ENCODE results near the gene GTF2A1L. TPM values are rescaled to one million over a fixed set of nuclear protein-coding genes. Genes with fewer than 3 reads are reported as not detected.

The GTF2A1L gene
- total and polyA plus RNA-seq, 2 experiments from 2014 or later, result 0.65 to 0.94 TPM

DNA sequence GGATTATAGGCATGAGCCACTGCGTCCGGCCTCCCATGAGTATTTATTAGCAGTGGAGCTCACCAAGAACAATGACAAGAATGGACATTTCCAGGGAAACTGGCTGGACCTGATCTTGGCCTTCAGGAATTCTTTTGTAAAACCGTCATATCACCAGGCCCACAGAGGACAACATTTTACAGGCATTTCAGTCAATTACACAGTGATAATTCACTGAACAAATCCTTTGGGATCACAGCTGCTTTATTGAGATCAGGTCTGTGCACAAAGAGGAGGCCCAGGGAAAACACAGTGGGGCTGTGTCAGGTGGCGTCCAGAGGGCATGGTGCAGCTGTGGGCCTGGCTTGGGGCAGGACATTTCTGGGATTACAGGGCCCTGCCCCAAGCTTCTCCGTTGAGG, 30.1 kb upstream of the GTF2A1L start:
- peaks cover 21% of the 10 kb centered on the region for H3K4me1 Mint-ChIP-seq
- H3K4me1 ChIP-seq (ENCODE audit: insufficient read depth), result peaks cover 7% of the 10 kb centered on the region; the same call in 1 of the 2 replicates
- no peak overlapping the region for H3K27ac ChIP-seq (ENCODE audit: low read depth)
- no peaks in the 10 kb centered on the region for H3K9me3 Mint-ChIP-seq
- H3K27ac Mint-ChIP-seq, result no peak overlapping the region
- H3K36me3 ChIP-seq (ENCODE audit: insufficient read depth), result no peaks in the 10 kb centered on the region
- TF ChIP-seq POLR2AphosphoS5 (IDR thresholded peaks at IDR 0.05; ENCODE audit: low read depth) (no peak), STAT1 (IDR thresholded peaks at IDR 0.05; ENCODE audit: unreplicated experiment) (no peak)
- no peaks in the 10 kb centered on the region for H3K27me3 Mint-ChIP-seq (ENCODE audit: insufficient read depth, low read depth, poor library complexity)
- no peaks in the 10 kb centered on the region for H3K9me2 ChIP-seq (ENCODE audit: insufficient read depth)
- no peak overlapping the region for H3K4me3 ChIP-seq
- H3K4me2 ChIP-seq, result no peak overlapping the region
- no peaks in the 10 kb centered on the region for H3K27me3 ChIP-seq (ENCODE audit: insufficient read depth)
- H3K79me2 ChIP-seq (replicated peaks; ENCODE audit: insufficient read depth), result no peaks in the 10 kb centered on the region
- H3F3A ChIP-seq (replicated peaks; ENCODE audit: low read depth), result no peaks in the 10 kb centered on the region
- DNase-seq (ENCODE audit: low spot score), result no peak
- no peaks in the 10 kb centered on the region for H4K20me1 ChIP-seq (replicated peaks; ENCODE audit: insufficient read depth)
- no peak overlapping the region for H2AFZ ChIP-seq
- no peak for ATAC-seq
- peaks cover 5% of the 10 kb centered on the region; the same call in 2 of the 3 replicates for H3K36me3 Mint-ChIP-seq (ENCODE audit: low read depth)
- no peak overlapping the region for H3K4me3 Mint-ChIP-seq

DNA sequence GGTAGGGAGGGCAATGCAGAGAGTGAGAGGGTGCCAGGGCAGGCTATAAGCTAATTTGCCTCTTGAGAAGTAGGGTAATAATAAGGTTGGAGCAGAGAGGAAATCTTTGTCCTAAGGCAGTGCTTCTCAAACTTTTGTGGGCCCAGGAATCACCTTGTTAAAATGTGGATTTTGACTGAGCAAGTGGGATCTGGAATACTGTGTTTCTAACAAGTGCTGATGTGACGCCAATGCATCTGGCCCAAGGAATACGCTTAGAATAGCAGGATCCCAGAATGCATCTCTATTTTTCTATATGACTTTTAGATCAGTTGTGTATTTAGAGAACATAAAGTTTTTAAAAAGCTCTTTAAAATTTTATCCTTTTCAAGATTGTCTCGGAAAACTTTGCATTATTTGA, 29.7 kb upstream of the GTF2A1L start:
- Histone ChIP-seq H3K4me1 (ENCODE audit: insufficient read depth) (peaks cover 7% of the 10 kb centered on the region; the same call in 1 of the 2 replicates), H3K4me3 (no peak overlapping the region), H3F3A (replicated peaks; ENCODE audit: low read depth) (no peaks in the 10 kb centered on the region), H3K9me2 (ENCODE audit: insufficient read depth) (no peaks in the 10 kb centered on the region), H2AFZ (no peak overlapping the region), H3K4me2 (no peak overlapping the region), H4K20me1 (replicated peaks; ENCODE audit: insufficient read depth) (no peaks in the 10 kb centered on the region), H3K27me3 (ENCODE audit: insufficient read depth) (no peaks in the 10 kb centered on the region), H3K27ac (ENCODE audit: low read depth) (no peak overlapping the region), H3K36me3 (ENCODE audit: insufficient read depth) (no peaks in the 10 kb centered on the region), H3K79me2 (replicated peaks; ENCODE audit: insufficient read depth) (no peaks in the 10 kb centered on the region)
- Mint-ChIP-seq H3K36me3 (ENCODE audit: low read depth) (peaks cover 5% of the 10 kb centered on the region; the same call in 2 of the 3 replicates), H3K4me3 (no peak overlapping the region), H3K27ac (no peak overlapping the region), H3K27me3 (ENCODE audit: insufficient read depth, low read depth, poor library complexity) (no peaks in the 10 kb centered on the region), H3K4me1 (peaks cover 21% of the 10 kb centered on the region), H3K9me3 (no peaks in the 10 kb centered on the region)
- ATAC-seq (no peak), DNase-seq (ENCODE audit: low spot score) (no peak)
- TF ChIP-seq ZNF114 (CRISPR knock-in tag; IDR thresholded peaks at IDR 0.05) (no peak), EZH2 (IDR thresholded peaks at IDR 0.05; ENCODE audit: low read depth, unreplicated experiment) (no peak), POLR2AphosphoS5 (IDR thresholded peaks at IDR 0.05; ENCODE audit: low read depth) (no peak), CREB1 (CRISPR knock-in tag; IDR thresholded peaks at IDR 0.05; ENCODE audit: low read depth) (no peak), ZNF331 (CRISPR knock-in tag; IDR thresholded peaks at IDR 0.05; ENCODE audit: low read depth) (no peak), NANOG (IDR thresholded peaks at IDR 0.05; ENCODE audit: borderline replicate concordance) (no peak)
- TF ChIP-seq, protein P1, sequence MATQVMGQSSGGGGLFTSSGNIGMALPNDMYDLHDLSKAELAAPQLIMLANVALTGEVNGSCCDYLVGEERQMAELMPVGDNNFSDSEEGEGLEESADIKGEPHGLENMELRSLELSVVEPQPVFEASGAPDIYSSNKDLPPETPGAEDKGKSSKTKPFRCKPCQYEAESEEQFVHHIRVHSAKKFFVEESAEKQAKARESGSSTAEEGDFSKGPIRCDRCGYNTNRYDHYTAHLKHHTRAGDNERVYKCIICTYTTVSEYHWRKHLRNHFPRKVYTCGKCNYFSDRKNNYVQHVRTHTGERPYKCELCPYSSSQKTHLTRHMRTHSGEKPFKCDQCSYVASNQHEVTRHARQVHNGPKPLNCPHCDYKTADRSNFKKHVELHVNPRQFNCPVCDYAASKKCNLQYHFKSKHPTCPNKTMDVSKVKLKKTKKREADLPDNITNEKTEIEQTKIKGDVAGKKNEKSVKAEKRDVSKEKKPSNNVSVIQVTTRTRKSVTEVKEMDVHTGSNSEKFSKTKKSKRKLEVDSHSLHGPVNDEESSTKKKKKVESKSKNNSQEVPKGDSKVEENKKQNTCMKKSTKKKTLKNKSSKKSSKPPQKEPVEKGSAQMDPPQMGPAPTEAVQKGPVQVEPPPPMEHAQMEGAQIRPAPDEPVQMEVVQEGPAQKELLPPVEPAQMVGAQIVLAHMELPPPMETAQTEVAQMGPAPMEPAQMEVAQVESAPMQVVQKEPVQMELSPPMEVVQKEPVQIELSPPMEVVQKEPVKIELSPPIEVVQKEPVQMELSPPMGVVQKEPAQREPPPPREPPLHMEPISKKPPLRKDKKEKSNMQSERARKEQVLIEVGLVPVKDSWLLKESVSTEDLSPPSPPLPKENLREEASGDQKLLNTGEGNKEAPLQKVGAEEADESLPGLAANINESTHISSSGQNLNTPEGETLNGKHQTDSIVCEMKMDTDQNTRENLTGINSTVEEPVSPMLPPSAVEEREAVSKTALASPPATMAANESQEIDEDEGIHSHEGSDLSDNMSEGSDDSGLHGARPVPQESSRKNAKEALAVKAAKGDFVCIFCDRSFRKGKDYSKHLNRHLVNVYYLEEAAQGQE (IDR thresholded peaks at IDR 0.05; ENCODE audit: unreplicated experiment), result no peak
- TF ChIP-seq, protein P2, sequence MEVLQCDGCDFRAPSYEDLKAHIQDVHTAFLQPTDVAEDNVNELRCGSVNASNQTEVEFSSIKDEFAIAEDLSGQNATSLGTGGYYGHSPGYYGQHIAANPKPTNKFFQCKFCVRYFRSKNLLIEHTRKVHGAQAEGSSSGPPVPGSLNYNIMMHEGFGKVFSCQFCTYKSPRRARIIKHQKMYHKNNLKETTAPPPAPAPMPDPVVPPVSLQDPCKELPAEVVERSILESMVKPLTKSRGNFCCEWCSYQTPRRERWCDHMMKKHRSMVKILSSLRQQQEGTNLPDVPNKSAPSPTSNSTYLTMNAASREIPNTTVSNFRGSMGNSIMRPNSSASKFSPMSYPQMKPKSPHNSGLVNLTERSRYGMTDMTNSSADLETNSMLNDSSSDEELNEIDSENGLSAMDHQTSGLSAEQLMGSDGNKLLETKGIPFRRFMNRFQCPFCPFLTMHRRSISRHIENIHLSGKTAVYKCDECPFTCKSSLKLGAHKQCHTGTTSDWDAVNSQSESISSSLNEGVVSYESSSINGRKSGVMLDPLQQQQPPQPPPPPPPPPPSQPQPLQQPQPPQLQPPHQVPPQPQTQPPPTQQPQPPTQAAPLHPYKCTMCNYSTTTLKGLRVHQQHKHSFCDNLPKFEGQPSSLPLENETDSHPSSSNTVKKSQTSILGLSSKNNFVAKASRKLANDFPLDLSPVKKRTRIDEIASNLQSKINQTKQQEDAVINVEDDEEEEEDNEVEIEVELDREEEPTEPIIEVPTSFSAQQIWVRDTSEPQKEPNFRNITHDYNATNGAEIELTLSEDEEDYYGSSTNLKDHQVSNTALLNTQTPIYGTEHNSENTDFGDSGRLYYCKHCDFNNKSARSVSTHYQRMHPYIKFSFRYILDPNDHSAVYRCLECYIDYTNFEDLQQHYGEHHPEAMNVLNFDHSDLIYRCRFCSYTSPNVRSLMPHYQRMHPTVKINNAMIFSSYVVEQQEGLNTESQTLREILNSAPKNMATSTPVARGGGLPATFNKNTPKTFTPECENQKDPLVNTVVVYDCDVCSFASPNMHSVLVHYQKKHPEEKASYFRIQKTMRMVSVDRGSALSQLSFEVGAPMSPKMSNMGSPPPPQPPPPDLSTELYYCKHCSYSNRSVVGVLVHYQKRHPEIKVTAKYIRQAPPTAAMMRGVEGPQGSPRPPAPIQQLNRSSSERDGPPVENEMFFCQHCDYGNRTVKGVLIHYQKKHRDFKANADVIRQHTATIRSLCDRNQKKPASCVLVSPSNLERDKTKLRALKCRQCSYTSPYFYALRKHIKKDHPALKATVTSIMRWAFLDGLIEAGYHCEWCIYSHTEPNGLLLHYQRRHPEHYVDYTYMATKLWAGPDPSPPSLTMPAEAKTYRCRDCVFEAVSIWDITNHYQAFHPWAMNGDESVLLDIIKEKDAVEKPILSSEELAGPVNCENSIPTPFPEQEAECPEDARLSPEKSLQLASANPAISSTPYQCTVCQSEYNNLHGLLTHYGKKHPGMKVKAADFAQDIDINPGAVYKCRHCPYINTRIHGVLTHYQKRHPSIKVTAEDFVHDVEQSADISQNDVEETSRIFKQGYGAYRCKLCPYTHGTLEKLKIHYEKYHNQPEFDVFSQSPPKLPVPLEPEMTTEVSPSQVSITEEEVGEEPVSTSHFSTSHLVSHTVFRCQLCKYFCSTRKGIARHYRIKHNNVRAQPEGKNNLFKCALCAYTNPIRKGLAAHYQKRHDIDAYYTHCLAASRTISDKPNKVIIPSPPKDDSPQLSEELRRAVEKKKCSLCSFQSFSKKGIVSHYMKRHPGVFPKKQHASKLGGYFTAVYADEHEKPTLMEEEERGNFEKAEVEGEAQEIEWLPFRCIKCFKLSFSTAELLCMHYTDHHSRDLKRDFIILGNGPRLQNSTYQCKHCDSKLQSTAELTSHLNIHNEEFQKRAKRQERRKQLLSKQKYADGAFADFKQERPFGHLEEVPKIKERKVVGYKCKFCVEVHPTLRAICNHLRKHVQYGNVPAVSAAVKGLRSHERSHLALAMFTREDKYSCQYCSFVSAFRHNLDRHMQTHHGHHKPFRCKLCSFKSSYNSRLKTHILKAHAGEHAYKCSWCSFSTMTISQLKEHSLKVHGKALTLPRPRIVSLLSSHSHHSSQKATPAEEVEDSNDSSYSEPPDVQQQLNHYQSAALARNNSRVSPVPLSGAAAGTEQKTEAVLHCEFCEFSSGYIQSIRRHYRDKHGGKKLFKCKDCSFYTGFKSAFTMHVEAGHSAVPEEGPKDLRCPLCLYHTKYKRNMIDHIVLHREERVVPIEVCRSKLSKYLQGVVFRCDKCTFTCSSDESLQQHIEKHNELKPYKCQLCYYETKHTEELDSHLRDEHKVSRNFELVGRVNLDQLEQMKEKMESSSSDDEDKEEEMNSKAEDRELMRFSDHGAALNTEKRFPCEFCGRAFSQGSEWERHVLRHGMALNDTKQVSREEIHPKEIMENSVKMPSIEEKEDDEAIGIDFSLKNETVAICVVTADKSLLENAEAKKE (CRISPR knock-in tag; IDR thresholded peaks at IDR 0.05), result no peak
- TF ChIP-seq, protein P3, sequence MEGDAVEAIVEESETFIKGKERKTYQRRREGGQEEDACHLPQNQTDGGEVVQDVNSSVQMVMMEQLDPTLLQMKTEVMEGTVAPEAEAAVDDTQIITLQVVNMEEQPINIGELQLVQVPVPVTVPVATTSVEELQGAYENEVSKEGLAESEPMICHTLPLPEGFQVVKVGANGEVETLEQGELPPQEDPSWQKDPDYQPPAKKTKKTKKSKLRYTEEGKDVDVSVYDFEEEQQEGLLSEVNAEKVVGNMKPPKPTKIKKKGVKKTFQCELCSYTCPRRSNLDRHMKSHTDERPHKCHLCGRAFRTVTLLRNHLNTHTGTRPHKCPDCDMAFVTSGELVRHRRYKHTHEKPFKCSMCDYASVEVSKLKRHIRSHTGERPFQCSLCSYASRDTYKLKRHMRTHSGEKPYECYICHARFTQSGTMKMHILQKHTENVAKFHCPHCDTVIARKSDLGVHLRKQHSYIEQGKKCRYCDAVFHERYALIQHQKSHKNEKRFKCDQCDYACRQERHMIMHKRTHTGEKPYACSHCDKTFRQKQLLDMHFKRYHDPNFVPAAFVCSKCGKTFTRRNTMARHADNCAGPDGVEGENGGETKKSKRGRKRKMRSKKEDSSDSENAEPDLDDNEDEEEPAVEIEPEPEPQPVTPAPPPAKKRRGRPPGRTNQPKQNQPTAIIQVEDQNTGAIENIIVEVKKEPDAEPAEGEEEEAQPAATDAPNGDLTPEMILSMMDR (conservative IDR thresholded peaks at IDR 0.05; ENCODE audit: low read depth in 2 of 2), result no peak
